ENCODE measurements around the gene BPTF. TPM values are rescaled to one million over a fixed set of nuclear protein-coding genes. Genes with fewer than 3 reads are reported as not detected.
"Not testable (repeated sequence)": the region's sequence is repeated elsewhere in the genome, so short reads cannot be mapped to it uniquely, and the experiment has no call there.

BPTF gene
- total RNA-seq, 4 donors from 2014 or later = 50.1 to 79.9 (median 69.4) TPM

DNA sequence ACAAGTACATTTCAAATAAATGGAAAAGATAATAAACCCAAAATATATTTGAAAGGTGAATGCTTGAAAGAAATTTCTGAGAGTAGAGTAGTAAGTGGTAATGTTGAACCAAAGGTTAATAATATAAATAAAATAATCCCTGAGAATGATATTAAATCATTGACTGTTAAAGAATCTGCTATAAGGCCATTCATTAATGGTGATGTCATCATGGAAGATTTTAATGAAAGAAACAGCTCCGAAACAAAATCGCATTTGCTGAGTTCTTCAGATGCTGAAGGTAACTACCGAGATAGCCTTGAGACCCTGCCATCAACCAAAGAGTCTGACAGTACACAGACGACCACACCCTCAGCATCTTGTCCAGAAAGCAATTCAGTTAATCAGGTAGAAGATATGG, 86.8 kb downstream of the BPTF start:
- intact Hi-C loops (cut with DNase I; ENCODE audit: low total_unique reads) = no loop called here
- no peak overlapping the region for H3K4me3 ChIP-seq (ENCODE audit: low read depth, poor library complexity, severe bottlenecking)
- DNase-seq (ENCODE audit: low spot score in 2 of 2) = no peak
- WGBS, 2 donors = 95 to 97% methylated on average over 4 of the region's 4 CpGs
- TF ChIP-seq CTCF (IDR thresholded peaks at IDR 0.05) (no peak), POLR2A (IDR thresholded peaks at IDR 0.05) (no peak)

DNA sequence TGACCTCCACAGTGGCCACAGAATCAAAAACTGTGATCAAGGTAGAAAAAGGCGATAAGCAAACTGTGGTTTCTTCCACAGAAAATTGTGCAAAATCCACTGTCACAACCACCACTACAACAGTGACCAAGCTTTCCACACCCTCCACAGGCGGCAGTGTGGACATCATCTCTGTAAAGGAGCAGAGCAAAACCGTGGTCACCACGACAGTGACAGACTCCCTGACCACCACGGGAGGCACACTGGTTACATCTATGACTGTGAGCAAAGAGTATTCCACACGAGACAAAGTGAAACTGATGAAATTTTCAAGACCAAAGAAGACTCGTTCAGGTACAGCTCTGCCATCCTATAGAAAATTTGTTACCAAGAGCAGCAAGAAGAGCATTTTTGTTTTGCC, 87.4 kb downstream of the BPTF start:
- TF ChIP-seq POLR2A (IDR thresholded peaks at IDR 0.05) = no peak
- TF ChIP-seq CTCF (IDR thresholded peaks at IDR 0.05) = no peak
- intact Hi-C loops (cut with DNase I; ENCODE audit: low total_unique reads) = no loop called here
- 91 to 95% methylated on average over 7 of the region's 7 CpGs for WGBS, 2 donors
- DNase-seq (ENCODE audit: low spot score in 2 of 2) = no peak
- H3K4me3 ChIP-seq (ENCODE audit: low read depth, poor library complexity, severe bottlenecking) = no peak overlapping the region

GRCh38 chr17:67920212-67920611, 94.9 kb downstream of the BPTF start:
- intact Hi-C loops (cut with DNase I; ENCODE audit: low total_unique reads) = no loop called here
- H3K4me3 ChIP-seq (ENCODE audit: low read depth, poor library complexity, severe bottlenecking) = no peak overlapping the region
- 91 to 95% methylated on average over 4 of the region's 4 CpGs for WGBS, 2 donors
- no peak for DNase-seq (ENCODE audit: low spot score in 2 of 2)
- no peak for TF ChIP-seq CTCF (IDR thresholded peaks at IDR 0.05)
- no peak for TF ChIP-seq POLR2A (IDR thresholded peaks at IDR 0.05)

DNA sequence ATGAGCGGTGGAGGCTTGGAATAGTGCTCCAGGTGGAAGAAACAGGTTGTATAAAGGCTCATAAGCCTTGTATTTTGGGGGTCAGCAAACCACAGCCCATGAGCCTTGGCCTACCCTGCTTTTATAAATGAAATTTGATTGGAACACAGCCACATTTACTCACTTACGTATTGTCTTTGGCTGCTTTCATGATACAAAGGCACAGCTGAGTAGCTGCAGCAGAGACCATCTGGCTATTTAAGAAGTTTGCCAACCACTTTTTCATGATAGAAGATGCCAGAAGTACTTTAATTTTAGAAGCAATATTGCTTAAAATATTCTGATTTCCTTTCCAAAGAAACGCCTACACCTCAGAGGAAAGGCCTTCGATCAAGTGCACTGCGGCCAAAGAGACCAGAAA, 97.2 kb downstream of the BPTF start:
- DNase-seq (ENCODE audit: low spot score in 2 of 2) = no peak
- no peak overlapping the region for H3K4me3 ChIP-seq (ENCODE audit: low read depth, poor library complexity, severe bottlenecking)
- TF ChIP-seq POLR2A (IDR thresholded peaks at IDR 0.05) = no peak
- no peak for TF ChIP-seq CTCF (IDR thresholded peaks at IDR 0.05)
- intact Hi-C loops (cut with DNase I; ENCODE audit: low total_unique reads) = no loop called here
- WGBS, 2 donors = 74 to 79% methylated on average over 5 of the region's 5 CpGs

- DNase-seq (ENCODE audit: low spot score in 2 of 2); H3K4me3 ChIP-seq (ENCODE audit: low read depth, poor library complexity, severe bottlenecking); intact Hi-C loops (cut with DNase I; ENCODE audit: low total_unique reads): not testable (repeated sequence)
- 63 to 77% methylated on average over 4 of the region's 4 CpGs for WGBS, 2 donors
These were observed 103.5 kb downstream of the BPTF start for GRCh38 chr17:67928842-67929241.

DNA sequence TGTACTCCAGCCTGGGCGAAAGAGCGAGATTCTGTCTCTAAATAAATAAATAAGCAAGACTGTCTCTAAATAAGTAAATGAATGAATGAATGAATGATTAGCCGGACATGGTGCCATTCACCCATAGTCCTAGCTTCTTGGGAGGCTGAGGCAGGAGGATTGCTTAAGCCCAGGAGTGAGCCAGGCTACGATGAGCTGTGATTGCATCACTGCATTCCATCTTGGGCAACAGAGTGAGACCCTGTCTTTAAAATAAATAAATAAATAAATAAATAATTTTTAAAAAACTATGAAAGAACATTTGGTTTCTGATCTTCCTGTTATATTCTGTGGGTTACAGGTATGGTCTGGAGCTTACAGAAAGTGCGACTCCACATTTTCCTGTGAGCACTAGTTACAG, 105.9 kb downstream of the BPTF start:
- H3K4me3 ChIP-seq (ENCODE audit: low read depth, poor library complexity, severe bottlenecking) = no peak overlapping the region
- DNase-seq (ENCODE audit: low spot score in 2 of 2) = no peak
- no peak for TF ChIP-seq POLR2A (IDR thresholded peaks at IDR 0.05)
- TF ChIP-seq CTCF (IDR thresholded peaks at IDR 0.05) = no peak
- intact Hi-C loops (cut with DNase I; ENCODE audit: low total_unique reads) = no loop called here
- 90 to 95% methylated on average over 5 of the region's 5 CpGs for whole genome bisulfite sequencing, 2 donors

Data from lower leg skin (tissue), 4 donors.